ENCODE measurements around the gene LHFPL2. TPM values are rescaled to one million over a fixed set of nuclear protein-coding genes. Genes with fewer than 3 reads are reported as not detected.
"Not testable (repeated sequence)": the region's sequence is repeated elsewhere in the genome, so short reads cannot be mapped to it uniquely, and the experiment has no call there.

LHFPL2 gene
- total and polyA plus RNA-seq, 4 donors, result 6.5 to 49.4 (median 47.7) TPM

GRCh38 chr5:78621291-78621738 lies 27.3 kb downstream of the LHFPL2 start:
- peaks cover 2 to 28% (median 9%) of the 10 kb centered on the region in 5 donors for H3K4me1 ChIP-seq (ENCODE audit: control insufficient read depth in 5 of 5, insufficient read depth in 5 of 5, low read length in 5 of 5)
- H3K27ac ChIP-seq (ENCODE audit: low read depth in 1 of 2, low read length in 1 of 2), result no peak overlapping the region
- TF ChIP-seq CTCF (IDR thresholded peaks at IDR 0.05; ENCODE audit: control extremely low read depth, extremely low read depth), result no peak
- DNase-seq (peak; percentile 29 to 64 (median 50)), ATAC-seq (ENCODE audit: insufficient read depth, low FRiP score) (no peak)
- H3K36me3 ChIP-seq (ENCODE audit: control insufficient read depth in 4 of 4, insufficient read depth in 4 of 4, low read length in 4 of 4), result peaks cover 0 to 10% (median 3%) of the 10 kb centered on the region in 4 donors
- H3K9me3 ChIP-seq (ENCODE audit: control insufficient read depth in 4 of 4, insufficient read depth in 3 of 4, low read length in 3 of 4), result peaks cover 0 to 6% (median under 1%) of the 10 kb centered on the region in 4 donors
- 33 to 47% methylated on average over 3 of the region's 3 CpGs for WGBS, 2 donors
- no peak overlapping the region for H3K4me3 ChIP-seq
- H3K9ac ChIP-seq (ENCODE audit: insufficient read depth in 1 of 2, low read length in 2 of 2), result no peak overlapping the region
- H3K27me3 ChIP-seq (ENCODE audit: control insufficient read depth in 3 of 3, insufficient read depth in 3 of 3, low read length in 2 of 3), result no peaks in the 10 kb centered on the region

DNA sequence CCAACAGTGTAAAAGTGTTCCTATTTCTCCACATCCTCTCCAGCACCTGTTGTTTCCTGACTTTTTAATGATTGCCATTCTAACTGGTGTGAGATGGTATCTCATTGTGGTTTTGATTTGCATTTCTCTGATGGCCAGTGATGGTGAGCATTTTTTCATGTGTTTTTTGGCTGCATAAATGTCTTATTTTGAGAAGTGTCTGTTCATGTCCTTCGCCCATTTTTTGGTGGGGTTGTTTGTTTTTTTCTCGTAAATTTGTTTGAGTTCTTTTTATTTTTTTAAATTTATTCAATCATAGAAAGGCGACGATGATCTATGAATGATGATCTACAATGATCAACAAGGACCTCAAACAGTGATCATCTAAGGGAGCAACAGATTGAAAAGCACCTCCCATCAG lies 28.5 kb downstream of the LHFPL2 start:
- Histone ChIP-seq H3K4me1 (ENCODE audit: control insufficient read depth in 5 of 5, insufficient read depth in 5 of 5, low read length in 5 of 5) (peaks cover 2 to 17% (median 4%) of the 10 kb centered on the region in 5 donors), H3K36me3 (ENCODE audit: control insufficient read depth in 4 of 4, insufficient read depth in 4 of 4, low read length in 4 of 4) (peaks cover 0 to 10% (median 4%) of the 10 kb centered on the region in 4 donors)
- DNase-seq; ATAC-seq (ENCODE audit: insufficient read depth, low FRiP score); H3K4me3 ChIP-seq; H3K9me3 ChIP-seq (ENCODE audit: control insufficient read depth in 4 of 4, insufficient read depth in 3 of 4, low read length in 3 of 4); H3K9ac ChIP-seq (ENCODE audit: insufficient read depth in 1 of 2, low read length in 2 of 2); H3K27me3 ChIP-seq (ENCODE audit: control insufficient read depth in 3 of 3, insufficient read depth in 3 of 3, low read length in 2 of 3); H3K27ac ChIP-seq (ENCODE audit: low read depth in 1 of 2, low read length in 1 of 2): not testable (repeated sequence)
- WGBS, 2 donors, result 97 to 98% methylated on average over 4 of the region's 4 CpGs

- Histone ChIP-seq H3K27ac (ENCODE audit: low read depth in 1 of 2, low read length in 1 of 2) (no peak overlapping the region), H3K9me3 (ENCODE audit: control insufficient read depth in 4 of 4, insufficient read depth in 3 of 4, low read length in 3 of 4) (peaks cover 0 to 6% (median under 1%) of the 10 kb centered on the region in 4 donors), H3K9ac (ENCODE audit: insufficient read depth in 1 of 2, low read length in 2 of 2) (no peak overlapping the region), H3K36me3 (ENCODE audit: control insufficient read depth in 4 of 4, insufficient read depth in 4 of 4, low read length in 4 of 4) (peaks cover 0 to 10% (median 4%) of the 10 kb centered on the region in 4 donors), H3K27me3 (ENCODE audit: control insufficient read depth in 3 of 3, insufficient read depth in 3 of 3, low read length in 2 of 3) (no peaks in the 10 kb centered on the region), H3K4me3 (no peak overlapping the region), H3K4me1 (ENCODE audit: control insufficient read depth in 5 of 5, insufficient read depth in 5 of 5, low read length in 5 of 5) (peaks cover 0 to 4% (median 0%) of the 10 kb centered on the region in 5 donors)
- no peak for TF ChIP-seq CTCF (IDR thresholded peaks at IDR 0.05; ENCODE audit: control extremely low read depth, extremely low read depth)
- no peak for DNase-seq
- ATAC-seq (ENCODE audit: insufficient read depth, low FRiP score), result no peak
- 97 to 98% methylated on average over 10 of the region's 10 CpGs for WGBS, 2 donors
Measured at GRCh38 chr5:78618303-78618702, 30.3 kb downstream of the LHFPL2 start.

DNA sequence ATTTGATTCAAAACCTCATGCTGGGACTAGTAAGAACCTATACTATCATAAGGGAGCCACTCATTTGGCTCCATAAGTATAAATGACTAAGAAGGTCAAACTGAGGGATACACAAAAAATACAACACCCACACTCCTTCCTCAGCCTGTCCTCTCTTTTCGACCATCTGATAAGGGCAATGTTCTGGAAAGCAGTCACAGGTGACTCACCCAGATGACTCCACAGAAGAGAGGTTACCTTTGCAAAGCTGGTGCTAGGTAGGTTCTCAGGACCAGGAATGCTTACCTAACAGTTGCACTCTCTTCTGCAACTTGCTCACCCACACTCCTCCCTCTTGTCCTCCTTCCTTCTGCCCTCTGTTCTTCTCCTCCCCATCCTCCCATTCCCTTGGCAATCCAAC lies 32.9 kb downstream of the LHFPL2 start:
- no peak for ATAC-seq (ENCODE audit: insufficient read depth, low FRiP score)
- 76 to 100% methylated on average over 1 of the region's 1 CpG for WGBS, 2 donors

More for the DNA sequence above, 32.9 kb downstream of the LHFPL2 start:
- Histone ChIP-seq H3K36me3 (ENCODE audit: control insufficient read depth in 4 of 4, insufficient read depth in 4 of 4, low read length in 4 of 4) (peaks cover 0 to 15% (median 4%) of the 10 kb centered on the region in 4 donors), H3K4me1 (ENCODE audit: control insufficient read depth in 5 of 5, insufficient read depth in 5 of 5, low read length in 5 of 5) (peaks cover 0 to 7% (median 0%) of the 10 kb centered on the region in 5 donors), H3K9me3 (ENCODE audit: control insufficient read depth in 4 of 4, insufficient read depth in 3 of 4, low read length in 3 of 4) (peaks cover 0 to 3% (median under 1%) of the 10 kb centered on the region in 4 donors), H3K9ac (ENCODE audit: insufficient read depth in 1 of 2, low read length in 2 of 2) (no peak overlapping the region), H3K4me3 (no peak overlapping the region), H3K27ac (ENCODE audit: low read depth in 1 of 2, low read length in 1 of 2) (no peak overlapping the region), H3K27me3 (ENCODE audit: control insufficient read depth in 3 of 3, insufficient read depth in 3 of 3, low read length in 2 of 3) (no peaks in the 10 kb centered on the region)
- TF ChIP-seq CTCF (IDR thresholded peaks at IDR 0.05; ENCODE audit: control extremely low read depth, extremely low read depth), result no peak
- DNase-seq, result no peak
